Measurements from ENCODE around the gene RPTOR. TPM values are rescaled to one million over a fixed set of nuclear protein-coding genes. Genes with fewer than 3 reads are reported as not detected.

RPTOR gene
- total and polyA plus RNA-seq, 2 experiments from 2014 or later, result 13.2 to 37.9 TPM

GRCh38 chr17:80792373-80792781 is 247.7 kb downstream of the RPTOR start:
- DNase-seq (ENCODE audit: low read depth in 1 of 2, low spot score in 1 of 2), result peak in 1 of 2 donors; percentile 32
- H3K4me3 ChIP-seq, result no peak overlapping the region

GRCh38 chr17:80793421-80793820 is 248.8 kb downstream of the RPTOR start:
- no peaks in the 10 kb centered on the region for H3K36me3 ChIP-seq
- TF ChIP-seq CTCF (IDR thresholded peaks at IDR 0.05; ENCODE audit: low read depth, low read length), result no peak
- no peaks in the 10 kb centered on the region for H3K9me3 ChIP-seq (ENCODE audit: low read depth)
- no peak overlapping the region for H3K27ac ChIP-seq
- H3K4me1 ChIP-seq (ENCODE audit: low read depth), result peaks cover 16% of the 10 kb centered on the region
- H3K27me3 ChIP-seq, result no peaks in the 10 kb centered on the region
- no peak overlapping the region for H3K4me3 ChIP-seq
- DNase-seq (ENCODE audit: low read depth in 1 of 2, low spot score in 1 of 2), result no peak

More at GRCh38 chr17:80792373-80792781, 247.7 kb downstream of the RPTOR start:
- no peak for TF ChIP-seq CTCF (IDR thresholded peaks at IDR 0.05; ENCODE audit: low read depth, low read length)
- Histone ChIP-seq H3K27me3 (no peaks in the 10 kb centered on the region), H3K9me3 (ENCODE audit: low read depth) (no peaks in the 10 kb centered on the region), H3K27ac (no peak overlapping the region), H3K4me1 (ENCODE audit: low read depth) (peaks cover 16% of the 10 kb centered on the region), H3K36me3 (no peaks in the 10 kb centered on the region)

- H3K27ac ChIP-seq, result no peak overlapping the region
- TF ChIP-seq CTCF (IDR thresholded peaks at IDR 0.05; ENCODE audit: low read depth, low read length), result no peak
- H3K4me1 ChIP-seq (ENCODE audit: low read depth), result peaks cover 16% of the 10 kb centered on the region
- peak in 1 of 2 donors; percentile 69 for DNase-seq (ENCODE audit: low read depth in 1 of 2, low spot score in 1 of 2)
- no peaks in the 10 kb centered on the region for H3K36me3 ChIP-seq
- H3K4me3 ChIP-seq, result no peak overlapping the region
- H3K27me3 ChIP-seq, result no peaks in the 10 kb centered on the region
- H3K9me3 ChIP-seq (ENCODE audit: low read depth), result no peaks in the 10 kb centered on the region
Observed at GRCh38 chr17:80793851-80794267, 249.2 kb downstream of the RPTOR start.

GRCh38 chr17:80794281-80795089 is 249.8 kb downstream of the RPTOR start:
- Histone ChIP-seq H3K27me3 (no peaks in the 10 kb centered on the region), H3K4me1 (ENCODE audit: low read depth) (peaks cover 16% of the 10 kb centered on the region), H3K27ac (no peak overlapping the region), H3K36me3 (no peaks in the 10 kb centered on the region), H3K4me3 (no peak overlapping the region), H3K9me3 (ENCODE audit: low read depth) (no peaks in the 10 kb centered on the region)
- TF ChIP-seq CTCF (IDR thresholded peaks at IDR 0.05; ENCODE audit: low read depth, low read length), result no peak
- no peak for DNase-seq (ENCODE audit: low read depth in 1 of 2, low spot score in 1 of 2)

- H3K36me3 ChIP-seq, result no peaks in the 10 kb centered on the region
- TF ChIP-seq CTCF (IDR thresholded peaks at IDR 0.05; ENCODE audit: low read depth, low read length), result no peak
- H3K4me3 ChIP-seq, result no peak overlapping the region
- H3K9me3 ChIP-seq (ENCODE audit: low read depth), result no peaks in the 10 kb centered on the region
- H3K27me3 ChIP-seq, result no peaks in the 10 kb centered on the region
- H3K4me1 ChIP-seq (ENCODE audit: low read depth), result peaks cover 16% of the 10 kb centered on the region
- no peak overlapping the region for H3K27ac ChIP-seq
- no peak for DNase-seq (ENCODE audit: low read depth in 1 of 2, low spot score in 1 of 2)
Observed at GRCh38 chr17:80795090-80795580, 250.5 kb downstream of the RPTOR start.

All from cardiac muscle cell (in vitro differentiated cells and primary cell).